22Rv1 (cell line): ENCODE measurements around the gene DMD.

Experiments used
- H3K27ac ChIP-seq: fragments of 450-650 bp; 2 replicates; pipeline ENCODE4 v1.5.1; 2017
- ZFX ChIP-seq: fragments of 450-650 bp; IDR thresholded peaks from 2 replicates; pipeline ENCODE4 v1.6.1; 2017; ENCODE audit warnings: antibody characterized with exemption, borderline replicate concordance
- TF ChIP-seq, protein P1 (sequence below): fragments of 450-650 bp; IDR thresholded peaks from 2 replicates; pipeline ENCODE4 v1.5.1; 2017; ENCODE audit warnings: mild to moderate bottlenecking

The DMD gene

DNA sequence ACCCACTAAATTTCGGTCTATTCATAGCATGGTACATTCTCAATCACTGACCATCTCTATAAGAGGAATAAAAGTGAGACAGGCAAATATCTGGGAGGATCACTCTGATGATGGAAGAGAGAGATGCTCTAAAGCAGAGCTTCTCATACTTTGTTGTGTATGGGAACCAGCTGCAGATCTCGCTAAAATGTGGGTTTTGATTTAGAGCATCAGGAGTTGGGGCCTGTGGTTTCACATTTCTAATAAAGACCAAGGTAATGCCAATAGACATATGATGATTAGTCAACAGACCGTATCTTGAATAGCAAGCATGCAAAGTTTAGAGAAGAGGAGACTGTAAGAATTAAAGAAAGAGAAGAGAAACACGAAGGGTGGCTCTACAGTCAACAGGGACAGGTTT is 2032.1 kb downstream of the DMD start:
- H3K27ac ChIP-seq, result no peak overlapping the region
- TF ChIP-seq, protein P1, sequence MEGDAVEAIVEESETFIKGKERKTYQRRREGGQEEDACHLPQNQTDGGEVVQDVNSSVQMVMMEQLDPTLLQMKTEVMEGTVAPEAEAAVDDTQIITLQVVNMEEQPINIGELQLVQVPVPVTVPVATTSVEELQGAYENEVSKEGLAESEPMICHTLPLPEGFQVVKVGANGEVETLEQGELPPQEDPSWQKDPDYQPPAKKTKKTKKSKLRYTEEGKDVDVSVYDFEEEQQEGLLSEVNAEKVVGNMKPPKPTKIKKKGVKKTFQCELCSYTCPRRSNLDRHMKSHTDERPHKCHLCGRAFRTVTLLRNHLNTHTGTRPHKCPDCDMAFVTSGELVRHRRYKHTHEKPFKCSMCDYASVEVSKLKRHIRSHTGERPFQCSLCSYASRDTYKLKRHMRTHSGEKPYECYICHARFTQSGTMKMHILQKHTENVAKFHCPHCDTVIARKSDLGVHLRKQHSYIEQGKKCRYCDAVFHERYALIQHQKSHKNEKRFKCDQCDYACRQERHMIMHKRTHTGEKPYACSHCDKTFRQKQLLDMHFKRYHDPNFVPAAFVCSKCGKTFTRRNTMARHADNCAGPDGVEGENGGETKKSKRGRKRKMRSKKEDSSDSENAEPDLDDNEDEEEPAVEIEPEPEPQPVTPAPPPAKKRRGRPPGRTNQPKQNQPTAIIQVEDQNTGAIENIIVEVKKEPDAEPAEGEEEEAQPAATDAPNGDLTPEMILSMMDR, result no peak
- no peak for TF ChIP-seq ZFX

DNA sequence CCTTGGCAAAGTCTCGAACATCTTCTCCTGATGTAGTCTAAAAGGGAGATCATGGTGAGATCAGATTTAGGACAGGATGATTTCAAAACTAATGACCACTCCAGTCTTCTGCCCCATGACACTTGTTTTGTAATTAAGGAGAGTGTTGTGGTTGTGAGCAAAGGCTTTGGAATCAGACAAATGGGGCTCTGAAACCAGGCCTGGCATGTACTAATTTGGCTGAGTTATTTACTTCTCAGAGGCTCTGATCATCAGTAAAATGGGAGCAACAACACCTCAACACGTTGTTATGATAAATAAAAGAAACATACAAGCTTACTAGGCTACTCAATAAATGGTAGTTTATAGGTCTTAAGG is 2032.6 kb downstream of the DMD start:
- no peak overlapping the region for H3K27ac ChIP-seq
- no peak for TF ChIP-seq ZFX
- TF ChIP-seq, protein P1, result no peak

DNA sequence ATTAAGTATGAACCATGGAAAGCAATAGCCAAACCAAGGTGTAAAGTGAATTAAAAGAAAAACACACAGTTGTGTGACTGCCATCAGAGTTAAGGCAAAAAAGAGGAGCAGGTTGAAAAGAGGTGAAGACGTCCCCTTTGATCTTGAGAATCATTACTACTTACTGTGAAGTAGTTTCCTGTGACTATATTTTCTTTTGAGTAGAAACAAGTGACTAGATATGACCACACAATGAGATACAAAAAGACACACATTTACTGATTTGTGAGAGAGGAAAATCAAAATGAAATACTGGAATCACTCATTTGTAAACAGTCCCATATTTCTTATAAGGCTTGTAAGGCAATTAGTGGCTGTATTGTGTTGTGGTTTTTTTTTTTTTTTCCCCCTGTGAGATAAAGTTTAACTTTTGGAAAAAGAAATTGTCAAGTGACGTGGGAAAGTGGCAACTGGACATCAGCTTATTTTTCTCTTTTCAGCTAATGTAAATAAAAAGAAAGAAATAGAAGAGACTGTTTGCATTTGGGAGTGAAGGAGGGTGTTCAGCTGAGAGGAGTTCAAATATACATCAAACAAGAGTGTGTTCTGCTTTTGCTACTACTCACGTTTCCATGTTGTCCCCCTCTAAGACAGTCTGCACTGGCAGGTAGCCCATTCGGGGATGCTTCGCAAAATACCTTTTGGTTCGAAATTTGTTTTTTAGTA is 2033.1 kb downstream of the DMD start:
- H3K27ac ChIP-seq, result no peak overlapping the region
- no peak for TF ChIP-seq ZFX
- TF ChIP-seq, protein P1, result no peak

DNA sequence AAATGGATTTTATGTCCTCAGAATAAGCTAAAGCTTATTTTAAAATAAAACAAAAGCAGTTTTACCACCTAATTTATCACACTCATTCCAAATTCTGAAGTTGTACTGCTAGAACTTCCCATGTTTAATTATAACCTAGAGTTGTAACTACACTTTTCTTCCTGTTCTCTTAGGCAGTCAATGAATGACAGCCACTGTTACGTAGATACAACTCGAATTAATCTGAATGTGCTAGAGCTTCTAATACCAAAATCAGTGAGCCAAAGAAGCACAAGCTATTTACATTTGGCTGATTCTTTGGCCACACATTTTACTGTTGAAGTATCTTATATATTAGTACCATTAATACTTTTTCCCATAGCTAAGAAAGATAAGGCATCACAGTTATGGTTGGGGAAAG is 2040.6 kb downstream of the DMD start:
- no peak overlapping the region for H3K27ac ChIP-seq
- TF ChIP-seq ZFX, result no peak
- TF ChIP-seq, protein P1, result no peak

DNA sequence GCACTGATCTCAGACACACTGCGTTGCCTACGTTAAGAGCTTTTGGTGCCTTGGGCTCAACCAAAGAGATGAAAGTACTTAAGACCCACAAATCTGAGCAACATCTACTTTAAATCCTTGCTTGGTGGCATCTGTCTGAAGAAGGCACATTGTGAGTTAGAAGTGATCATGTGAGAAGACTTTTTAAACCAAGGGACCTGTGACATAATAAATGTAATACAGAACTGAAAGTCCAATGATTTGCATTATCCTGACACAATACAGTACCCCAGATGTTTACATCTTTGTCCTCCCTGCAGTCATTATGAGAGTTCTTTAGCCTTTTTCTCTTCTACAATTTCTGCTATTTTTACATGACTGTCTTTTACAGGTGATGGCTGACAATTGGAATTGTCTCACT is 2042.8 kb downstream of the DMD start:
- H3K27ac ChIP-seq, result no peak overlapping the region
- TF ChIP-seq, protein P1, result no peak
- TF ChIP-seq ZFX, result no peak

DNA sequence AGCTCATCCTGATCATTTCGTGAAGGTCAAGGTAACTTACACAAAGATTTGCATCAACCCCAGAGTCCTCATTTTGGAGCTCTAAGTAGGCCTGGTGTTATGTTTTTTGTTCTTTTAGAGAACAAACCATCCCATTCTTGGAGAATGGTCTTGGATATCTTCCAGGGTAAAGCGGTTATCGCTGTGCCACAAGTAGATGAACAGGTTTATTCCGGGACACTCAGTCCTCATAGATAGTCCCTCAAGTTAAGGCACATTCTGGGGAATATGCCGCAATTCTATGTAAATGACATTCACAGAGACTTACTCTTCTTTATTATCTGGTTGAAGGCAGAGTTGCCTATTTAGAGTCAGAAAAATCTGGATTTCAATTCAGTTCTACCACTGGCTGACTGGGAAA is 2044.5 kb downstream of the DMD start:
- H3K27ac ChIP-seq, result no peak overlapping the region
- TF ChIP-seq ZFX, result no peak

DNA sequence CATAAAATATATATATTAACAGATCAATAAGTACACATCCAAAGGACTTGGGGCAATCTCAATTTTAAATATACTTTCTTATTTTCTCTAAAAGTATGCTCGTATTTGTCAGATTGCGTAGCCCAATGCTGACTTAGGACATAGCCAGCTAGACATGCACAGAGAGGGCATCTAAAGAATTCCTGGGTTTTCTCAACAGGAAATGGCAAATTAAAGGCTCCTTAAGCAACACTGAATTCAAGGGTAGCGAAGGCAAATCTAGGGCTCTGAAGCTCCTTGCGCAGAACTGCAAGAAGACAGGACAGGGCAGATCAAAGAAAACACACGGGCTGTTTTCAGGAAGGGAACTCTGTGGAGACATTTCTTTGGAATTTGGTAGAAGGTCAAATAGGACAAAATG is 2044.9 kb downstream of the DMD start:
- H3K27ac ChIP-seq, result no peak overlapping the region
- TF ChIP-seq, protein P1, result no peak
- TF ChIP-seq ZFX, result no peak
